ENCODE results near the gene CTRL. TPM values are rescaled to one million over a fixed set of nuclear protein-coding genes. Genes with fewer than 3 reads are reported as not detected.
"Not testable (repeated sequence)": the region's sequence is repeated elsewhere in the genome, so short reads cannot be mapped to it uniquely, and the experiment has no call there.

Gene CTRL
- total RNA-seq, 1 experiment from 2014 or later: 2.6 TPM

- DNase-seq: no peak
- CTCF ChIA-PET: interaction anchor here (1.2 kb wide), 1 partner anchor 9 kb away, joined by 4 read pairs; no protein-coding TSS in a partner anchor
- no TSS peak for BruUV-seq (replicated peaks)
- H3K4me3 Mint-ChIP-seq (ENCODE audit: low read depth, unreplicated experiment): no peak overlapping the region
- no peak for TF ChIP-seq CTCF (IDR thresholded peaks at IDR 0.05; ENCODE audit: unreplicated experiment)
- intact Hi-C loops (cut with micrococcal nuclease; ENCODE audit: unreplicated experiment): no loop called here
- H3K36me3 Mint-ChIP-seq (ENCODE audit: insufficient read depth, unreplicated experiment): peaks cover 67% of the 10 kb centered on the region
- H3K4me1 Mint-ChIP-seq (ENCODE audit: low read depth, unreplicated experiment): peaks cover 12% of the 10 kb centered on the region
- no peaks in the 10 kb centered on the region for H3K9me3 Mint-ChIP-seq (ENCODE audit: low read depth, unreplicated experiment)
- no peaks in the 10 kb centered on the region for H3K27me3 Mint-ChIP-seq (ENCODE audit: unreplicated experiment)
- no peak overlapping the region for H3K27ac Mint-ChIP-seq (ENCODE audit: unreplicated experiment)
These were observed 8.9 kb upstream of the CTRL start for GRCh38 chr16:67940446-67941089.

- Mint-ChIP-seq H3K4me1 (ENCODE audit: low read depth, unreplicated experiment) (peaks cover 19% of the 10 kb centered on the region), H3K36me3 (ENCODE audit: insufficient read depth, unreplicated experiment) (peaks cover 69% of the 10 kb centered on the region), H3K27ac (ENCODE audit: unreplicated experiment) (no peak overlapping the region), H3K9me3 (ENCODE audit: low read depth, unreplicated experiment) (no peaks in the 10 kb centered on the region), H3K27me3 (ENCODE audit: unreplicated experiment) (no peaks in the 10 kb centered on the region), H3K4me3 (ENCODE audit: low read depth, unreplicated experiment) (no peak overlapping the region)
- no TSS peak for BruUV-seq (replicated peaks)
- no peak for TF ChIP-seq CTCF (IDR thresholded peaks at IDR 0.05; ENCODE audit: unreplicated experiment)
- intact Hi-C loops (cut with micrococcal nuclease; ENCODE audit: unreplicated experiment): no loop called here
- CTCF ChIA-PET: interaction anchor here (0.7 kb wide), 1 partner anchor 30 kb away, joined by 7 read pairs; no protein-coding TSS in a partner anchor
- DNase-seq: no peak
These were observed 8.1 kb upstream of the CTRL start for GRCh38 chr16:67939507-67940445.

GRCh38 chr16:67937713-67938112 lies 6.1 kb upstream of the CTRL start:
- intact Hi-C loops (cut with micrococcal nuclease; ENCODE audit: unreplicated experiment); H3K27me3 Mint-ChIP-seq (ENCODE audit: unreplicated experiment); H3K9me3 Mint-ChIP-seq (ENCODE audit: low read depth, unreplicated experiment); DNase-seq; BruUV-seq (replicated peaks): not testable (repeated sequence)
- Mint-ChIP-seq H3K27ac (ENCODE audit: unreplicated experiment) (peak overlapping the region; percentile 92), H3K4me1 (ENCODE audit: low read depth, unreplicated experiment) (peaks cover 26% of the 10 kb centered on the region), H3K36me3 (ENCODE audit: insufficient read depth, unreplicated experiment) (peaks cover 83% of the 10 kb centered on the region), H3K4me3 (ENCODE audit: low read depth, unreplicated experiment) (peak overlapping the region; percentile 87)
- CTCF ChIA-PET: interaction anchor here (0.7 to 0.8 kb wide), 3 partner anchors 92 to 264 kb away, joined by 3 to 9 read pairs (median 4); no protein-coding TSS in a partner anchor

- peak overlapping the region; percentile 87 for H3K4me3 Mint-ChIP-seq (ENCODE audit: low read depth, unreplicated experiment)
- H3K36me3 Mint-ChIP-seq (ENCODE audit: insufficient read depth, unreplicated experiment): peaks cover 85% of the 10 kb centered on the region
- H3K9me3 Mint-ChIP-seq (ENCODE audit: low read depth, unreplicated experiment): no peaks in the 10 kb centered on the region
- H3K27ac Mint-ChIP-seq (ENCODE audit: unreplicated experiment): peak overlapping the region; percentile 92
- intact Hi-C loops (cut with micrococcal nuclease; ENCODE audit: unreplicated experiment): no loop called here
- CTCF ChIA-PET: interaction anchor here (0.7 to 1.7 kb wide), 3 partner anchors 45 to 460 kb away, joined by 3 to 5 read pairs (median 3); partner anchors contain the start of gene NFATC3
- DNase-seq: no peak
- H3K4me1 Mint-ChIP-seq (ENCODE audit: low read depth, unreplicated experiment): peaks cover 26% of the 10 kb centered on the region
- H3K27me3 Mint-ChIP-seq (ENCODE audit: unreplicated experiment): no peaks in the 10 kb centered on the region
- no peak for TF ChIP-seq CTCF (IDR thresholded peaks at IDR 0.05; ENCODE audit: unreplicated experiment)
- no TSS peak for BruUV-seq (replicated peaks)
These were observed 5.4 kb upstream of the CTRL start for GRCh38 chr16:67936880-67937605.

Measured in Calu3 (cell line).